ENCODE data around the gene RAD9A. TPM values are rescaled to one million over a fixed set of nuclear protein-coding genes. Genes with fewer than 3 reads are reported as not detected.

The RAD9A gene
- total and polyA plus RNA-seq, 2 of the 4 experiments (the other 2 are of a cell fraction) = 2.0 to 10.3 TPM

DNA sequence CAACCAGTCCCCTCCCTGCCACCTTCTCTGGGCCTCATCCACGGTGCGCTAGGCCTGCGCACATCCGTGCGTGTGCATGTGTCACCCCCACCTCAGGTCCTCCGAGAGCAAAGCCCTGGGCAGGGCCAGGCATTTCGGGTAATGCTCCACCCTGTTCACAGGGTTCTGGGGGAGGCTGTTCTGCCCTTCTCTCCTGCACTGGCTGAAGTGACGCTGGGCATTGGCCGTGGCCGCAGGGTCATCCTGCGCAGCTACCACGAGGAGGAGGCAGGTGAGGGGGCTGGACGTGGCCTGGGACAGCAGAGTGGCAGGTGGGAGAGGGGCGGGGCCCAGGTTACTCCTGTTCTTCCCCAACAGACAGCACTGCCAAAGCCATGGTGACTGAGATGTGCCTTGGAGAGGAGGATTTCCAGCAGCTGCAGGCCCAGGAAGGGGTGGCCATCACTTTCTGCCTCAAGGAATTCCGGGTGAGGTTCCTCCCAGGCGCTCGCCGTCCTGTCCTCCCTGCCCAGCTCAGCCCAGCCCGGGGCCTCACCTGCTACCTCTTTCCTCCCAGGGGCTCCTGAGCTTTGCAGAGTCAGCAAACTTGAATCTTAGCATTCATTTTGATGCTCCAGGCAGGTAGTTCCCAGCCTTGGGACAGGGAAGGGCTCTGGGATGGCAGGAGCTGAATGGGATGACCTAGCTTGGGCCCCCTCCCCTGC, 3.9 kb downstream of the RAD9A start:
- peaks cover 12% of the 10 kb centered on the region for H3K4me1 ChIP-seq (ENCODE audit: control insufficient read depth, insufficient read depth, low read length)
- no peak overlapping the region for H4K91ac ChIP-seq (ENCODE audit: insufficient read depth, low read depth, low read length)
- H3K79me1 ChIP-seq (ENCODE audit: low read depth in 1 of 2, low read length in 2 of 2) = peaks cover 22 to 48% of the 10 kb centered on the region in 2 experiments; a peak in 3 of 4 replicates
- H3K14ac ChIP-seq (replicated peaks; ENCODE audit: low read depth, low read length) = no peak overlapping the region
- no peak overlapping the region for H3K23ac ChIP-seq (ENCODE audit: low read depth, low read length)
- H4K20me1 ChIP-seq (ENCODE audit: insufficient read depth, low read length) = peaks cover 28% of the 10 kb centered on the region
- no peaks in the 10 kb centered on the region for H3K9me3 ChIP-seq (ENCODE audit: control insufficient read depth, insufficient read depth, low read length)
- POLR2A ChIA-PET (ENCODE audit: unreplicated experiment) = interaction anchor here (0.8 kb wide), 1 partner anchor 26 kb away, joined by 3 read pairs; no protein-coding TSS in a partner anchor
- WGBS, 2 experiments (ENCODE audit: extremely low coverage in 2 of 2, insufficient read length in 1 of 2) = 98% methylated on average over 8 of the region's 19 CpGs; no CpG with 5 or more reads in 1 of the 2 experiments
- CTCF ChIA-PET = no interaction called here
- in situ Hi-C loops (cut with MboI; ENCODE audit: low sequenced_read_pairs) (no loop called here), intact Hi-C loops (cut with micrococcal nuclease) (no loop called here), dilution Hi-C loops (cut with HindIII; ENCODE audit: low sequenced_read_pairs, unreplicated experiment) (no loop called here)
- H3K4me3 ChIP-seq (ENCODE audit: insufficient read depth, low read depth, low read length) = no peak overlapping the region
- no peak overlapping the region for H3K4ac ChIP-seq (ENCODE audit: low read depth, low read length)
- H2AK9ac ChIP-seq (replicated peaks; ENCODE audit: low read depth, low read length, poor library complexity) = no peak overlapping the region
- H3K27ac ChIP-seq (ENCODE audit: insufficient read depth, low read length) = no peak overlapping the region
- no peak overlapping the region for H3K56ac ChIP-seq (ENCODE audit: extremely low read depth, insufficient read depth, low read length)
- no peak overlapping the region for H4K8ac ChIP-seq (ENCODE audit: low read depth in 2 of 2, low read length in 2 of 2)
- no peak overlapping the region for H4K5ac ChIP-seq (ENCODE audit: low read depth, low read length)
- no peak overlapping the region for H2AK5ac ChIP-seq (ENCODE audit: low read depth, low read length)
- no peak overlapping the region for H2BK15ac ChIP-seq (ENCODE audit: low read depth, low read length)
- peaks cover 43% of the 10 kb centered on the region for H3K36me3 ChIP-seq (ENCODE audit: control insufficient read depth, insufficient read depth, low read length)
- no peaks in the 10 kb centered on the region for H3K9me1 ChIP-seq (ENCODE audit: insufficient read depth, low read length)
- H2AFZ ChIP-seq (replicated peaks; ENCODE audit: low read length, poor library complexity) = peak overlapping the region; percentile 14
- H2BK120ac ChIP-seq (ENCODE audit: low read depth, low read length) = no peak overlapping the region
- no peak overlapping the region for H3K9ac ChIP-seq (ENCODE audit: low read depth, low read length)
- TF ChIP-seq MAZ (IDR thresholded peaks at IDR 0.05; ENCODE audit: borderline replicate concordance, low read depth, low read length) (no peak), MAFK (IDR thresholded peaks at IDR 0.05; ENCODE audit: low read depth, low read length) (peak; percentile 67)
- no TSS peak for BruUV-seq (replicated peaks)
- no peaks in the 10 kb centered on the region for H3K27me3 ChIP-seq (ENCODE audit: control insufficient read depth, insufficient read depth, low read length)
- DNase-seq (no peak), ATAC-seq (ENCODE audit: low read depth) (no peak)
- no peak overlapping the region for H2BK5ac ChIP-seq (ENCODE audit: low read depth, low read length, poor library complexity, severe bottlenecking)
- H3K4me2 ChIP-seq (ENCODE audit: low read depth, low read length) = no peak overlapping the region
- H2BK20ac ChIP-seq (ENCODE audit: low read depth, low read length) = no peak overlapping the region
- no peak overlapping the region for H3K18ac ChIP-seq (ENCODE audit: low read depth, low read length)
